ENCODE measurements around the gene CCDC85C. TPM values are rescaled to one million over a fixed set of nuclear protein-coding genes. Genes with fewer than 3 reads are reported as not detected.

CCDC85C gene
- total and polyA plus RNA-seq, 2 experiments from 2014 or later, result 4.5 to 24.9 TPM

- no peaks in the 10 kb centered on the region for H3K4me1 ChIP-seq (ENCODE audit: insufficient read depth)
- no peaks in the 10 kb centered on the region for H3K27me3 ChIP-seq (ENCODE audit: insufficient read depth)
- no peaks in the 10 kb centered on the region for H3K79me2 ChIP-seq (replicated peaks; ENCODE audit: insufficient read depth)
- TF ChIP-seq JUNB (IDR thresholded peaks at IDR 0.05; ENCODE audit: unreplicated experiment), result no peak
- TF ChIP-seq ETS1 (IDR thresholded peaks at IDR 0.05), result no peak
- TF ChIP-seq NANOG (IDR thresholded peaks at IDR 0.05; ENCODE audit: borderline replicate concordance), result no peak
- TF ChIP-seq, protein P1, sequence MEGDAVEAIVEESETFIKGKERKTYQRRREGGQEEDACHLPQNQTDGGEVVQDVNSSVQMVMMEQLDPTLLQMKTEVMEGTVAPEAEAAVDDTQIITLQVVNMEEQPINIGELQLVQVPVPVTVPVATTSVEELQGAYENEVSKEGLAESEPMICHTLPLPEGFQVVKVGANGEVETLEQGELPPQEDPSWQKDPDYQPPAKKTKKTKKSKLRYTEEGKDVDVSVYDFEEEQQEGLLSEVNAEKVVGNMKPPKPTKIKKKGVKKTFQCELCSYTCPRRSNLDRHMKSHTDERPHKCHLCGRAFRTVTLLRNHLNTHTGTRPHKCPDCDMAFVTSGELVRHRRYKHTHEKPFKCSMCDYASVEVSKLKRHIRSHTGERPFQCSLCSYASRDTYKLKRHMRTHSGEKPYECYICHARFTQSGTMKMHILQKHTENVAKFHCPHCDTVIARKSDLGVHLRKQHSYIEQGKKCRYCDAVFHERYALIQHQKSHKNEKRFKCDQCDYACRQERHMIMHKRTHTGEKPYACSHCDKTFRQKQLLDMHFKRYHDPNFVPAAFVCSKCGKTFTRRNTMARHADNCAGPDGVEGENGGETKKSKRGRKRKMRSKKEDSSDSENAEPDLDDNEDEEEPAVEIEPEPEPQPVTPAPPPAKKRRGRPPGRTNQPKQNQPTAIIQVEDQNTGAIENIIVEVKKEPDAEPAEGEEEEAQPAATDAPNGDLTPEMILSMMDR (conservative IDR thresholded peaks at IDR 0.05; ENCODE audit: low read depth in 2 of 2), result no peak
- no peak for TF ChIP-seq ZNF462 (CRISPR knock-in tag; IDR thresholded peaks at IDR 0.05)
- no peak overlapping the region for H3K4me3 ChIP-seq
- no peak overlapping the region for H3K27ac ChIP-seq (ENCODE audit: low read depth)
- no peaks in the 10 kb centered on the region for H3K9me3 Mint-ChIP-seq
- H3K4me3 Mint-ChIP-seq, result no peak overlapping the region
- no peaks in the 10 kb centered on the region for H3K36me3 ChIP-seq (ENCODE audit: insufficient read depth)
- H3K36me3 Mint-ChIP-seq (ENCODE audit: low read depth), result no peaks in the 10 kb centered on the region
- no peak for DNase-seq (ENCODE audit: low spot score)
- no peak overlapping the region for H2AFZ ChIP-seq
- H3K4me1 Mint-ChIP-seq, result peaks cover 4% of the 10 kb centered on the region; the same call in 2 of the 3 replicates
- H3K4me2 ChIP-seq, result no peak overlapping the region
- H3F3A ChIP-seq (replicated peaks; ENCODE audit: low read depth), result no peaks in the 10 kb centered on the region
- no peak overlapping the region for H3K27ac Mint-ChIP-seq
- H3K9me2 ChIP-seq (ENCODE audit: insufficient read depth), result no peaks in the 10 kb centered on the region
- no peaks in the 10 kb centered on the region for H4K20me1 ChIP-seq (replicated peaks; ENCODE audit: insufficient read depth)
- no peak for ATAC-seq
- H3K27me3 Mint-ChIP-seq (ENCODE audit: insufficient read depth, low read depth, poor library complexity), result peaks cover 4% of the 10 kb centered on the region
These were observed 30.4 kb upstream of the CCDC85C start for GRCh38 chr14:99634443-99634842.
